Esophagus muscularis mucosa (tissue), 4 donors: Measurements from ENCODE around the gene AP1M1. TPM values are rescaled to one million over a fixed set of nuclear protein-coding genes. Genes with fewer than 3 reads are reported as not detected.

Experiments used
- DNase-seq: peaks from one replicate; pipeline ENCODE4 v3.0.0-alpha.2; 2017; ENCODE audit errors: extremely low spot score
- H3K27ac ChIP-seq, 4 donors: fragments of 200-600 bp; sonication (generic); replicated peaks in 1 of 4; 1 replicate in 3 of 4; 2 replicates in 1 of 4; pipeline ENCODE4 v1.5.1; 2016 to 2019; ENCODE audit warnings: mild to moderate bottlenecking in 1 of 4
- H3K27me3 ChIP-seq, 4 donors: fragments of 200-600 bp; sonication (generic); one replicate each; pipeline versions ENCODE4 v1.5.1 to v1.6.0; 2016 to 2019
- H3K36me3 ChIP-seq, 4 donors: fragments of 200-600 bp; sonication (generic); one replicate each; pipeline ENCODE4 v1.5.1; 2016 to 2019
- H3K4me1 ChIP-seq, 4 donors: fragments of 200-600 bp; sonication (generic); one replicate each; pipeline ENCODE4 v1.5.1; 2016 to 2019
- H3K4me3 ChIP-seq, 4 donors: fragments of 200-600 bp; sonication (generic); 1 replicate in 2 of 4; 2 replicates in 2 of 4; pipeline ENCODE4 v1.5.1; 2016 to 2019; ENCODE audit warnings: mild to moderate bottlenecking in 4 of 4, moderate library complexity in 1 of 4
- H3K9me3 ChIP-seq, 4 donors: fragments of 200-600 bp; sonication (generic); 1 replicate in 3 of 4; 2 replicates in 1 of 4; pipeline ENCODE4 v1.5.1; 2016 to 2019
- EP300 ChIP-seq: sonication (generic); formaldehyde crosslinking; IDR thresholded peaks from one replicate; pipeline ENCODE4 v1.6.1; 2017; ENCODE audit warnings: antibody characterized with exemption
- POLR2A ChIP-seq: fragments of 450-650 bp; IDR thresholded peaks from one replicate; pipeline ENCODE4 v1.6.1; 2017; ENCODE audit warnings: antibody characterized with exemption, moderate library complexity, mild to moderate bottlenecking, low read depth
- POLR2AphosphoS5 ChIP-seq, 2 donors: sonication (generic); formaldehyde crosslinking; IDR thresholded peaks; one replicate each; pipeline ENCODE4 v1.6.1; 2017; ENCODE audit warnings: antibody characterized with exemption in 2 of 2
- WGBS: methylation state at CpG from one replicate; pipeline ENCODE4 v1.1.5; 2018; 5-methylcytosine and 5-hydroxymethylcytosine counted together
- intact Hi-C: fragments of 100-400 bp; cut with DNase I; formaldehyde crosslinking; loops from one replicate; pipeline ENCODE4 v1.15.1; 2023
- small RNA-seq, 3 donors: library from RNA; depleted of rRNA; stranded (forward); fragments of <200 nt; gene quantifications; one replicate each; pipeline ENCODE3, GENCODE V24; 2016
- total RNA-seq, 4 donors: library from RNA; depleted of rRNA; stranded (reverse); fragments of >200 nt; gene quantifications; one replicate each; pipeline versions ENCODE4 v1.1.0 to v1.2.1, GENCODE V29; 2016
- TF ChIP-seq, protein P1 (sequence below), 3 experiments: fragments of 200-600 bp in 2 of 3; fragments of 450-650 bp in 1 of 3; sonication (generic) in 2 of 3; IDR thresholded peaks; one replicate each; pipeline ENCODE4 v1.5.1; 2017 to 2019; ENCODE audit warnings: antibody characterized with exemption in 3 of 3, mild to moderate bottlenecking in 2 of 3, moderate library complexity in 1 of 3

The AP1M1 gene
- total RNA-seq, 4 donors from 2014 or later = 63.1 to 115 (median 98.6) TPM

DNA sequence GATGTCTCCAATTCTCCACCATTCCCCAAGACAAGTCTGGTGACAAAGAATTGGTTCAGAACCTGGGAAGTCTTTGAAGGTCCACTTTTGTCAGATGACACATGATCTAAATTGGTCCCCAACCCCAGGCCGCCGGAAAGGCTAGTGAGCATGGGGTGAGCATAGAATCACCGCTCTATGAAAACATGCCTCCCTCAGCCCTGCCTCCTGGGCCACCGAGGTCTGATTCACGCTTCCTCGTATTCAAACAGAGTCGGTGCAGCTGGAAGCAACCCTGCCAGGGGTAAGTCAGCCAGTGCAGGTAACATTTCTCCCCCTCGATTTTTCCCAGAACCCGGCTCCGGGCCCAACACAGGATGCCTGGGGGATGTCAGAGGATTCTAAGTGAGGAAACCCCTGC lies 93.0 kb downstream of the AP1M1 start:
- Histone ChIP-seq H3K36me3 (no peaks in the 10 kb centered on the region), H3K9me3 (no peaks in the 10 kb centered on the region), H3K4me3 (no peak overlapping the region), H3K27ac (peak overlapping the region; percentile 65 to 93 (median 88)), H3K27me3 (no peaks in the 10 kb centered on the region), H3K4me1 (peaks cover 52 to 64% (median 58%) of the 10 kb centered on the region in 4 donors)
- 86% methylated on average over 5 of the region's 10 CpGs for WGBS
- TF ChIP-seq POLR2A (no peak), POLR2AphosphoS5 (IDR thresholded peaks at IDR 0.05) (peak; percentile 44 to 69), EP300 (no peak)
- TF ChIP-seq, protein P1, sequence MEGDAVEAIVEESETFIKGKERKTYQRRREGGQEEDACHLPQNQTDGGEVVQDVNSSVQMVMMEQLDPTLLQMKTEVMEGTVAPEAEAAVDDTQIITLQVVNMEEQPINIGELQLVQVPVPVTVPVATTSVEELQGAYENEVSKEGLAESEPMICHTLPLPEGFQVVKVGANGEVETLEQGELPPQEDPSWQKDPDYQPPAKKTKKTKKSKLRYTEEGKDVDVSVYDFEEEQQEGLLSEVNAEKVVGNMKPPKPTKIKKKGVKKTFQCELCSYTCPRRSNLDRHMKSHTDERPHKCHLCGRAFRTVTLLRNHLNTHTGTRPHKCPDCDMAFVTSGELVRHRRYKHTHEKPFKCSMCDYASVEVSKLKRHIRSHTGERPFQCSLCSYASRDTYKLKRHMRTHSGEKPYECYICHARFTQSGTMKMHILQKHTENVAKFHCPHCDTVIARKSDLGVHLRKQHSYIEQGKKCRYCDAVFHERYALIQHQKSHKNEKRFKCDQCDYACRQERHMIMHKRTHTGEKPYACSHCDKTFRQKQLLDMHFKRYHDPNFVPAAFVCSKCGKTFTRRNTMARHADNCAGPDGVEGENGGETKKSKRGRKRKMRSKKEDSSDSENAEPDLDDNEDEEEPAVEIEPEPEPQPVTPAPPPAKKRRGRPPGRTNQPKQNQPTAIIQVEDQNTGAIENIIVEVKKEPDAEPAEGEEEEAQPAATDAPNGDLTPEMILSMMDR (IDR thresholded peaks at IDR 0.05) = no peak
- intact Hi-C loops = no loop called here
- no peak for DNase-seq

DNA sequence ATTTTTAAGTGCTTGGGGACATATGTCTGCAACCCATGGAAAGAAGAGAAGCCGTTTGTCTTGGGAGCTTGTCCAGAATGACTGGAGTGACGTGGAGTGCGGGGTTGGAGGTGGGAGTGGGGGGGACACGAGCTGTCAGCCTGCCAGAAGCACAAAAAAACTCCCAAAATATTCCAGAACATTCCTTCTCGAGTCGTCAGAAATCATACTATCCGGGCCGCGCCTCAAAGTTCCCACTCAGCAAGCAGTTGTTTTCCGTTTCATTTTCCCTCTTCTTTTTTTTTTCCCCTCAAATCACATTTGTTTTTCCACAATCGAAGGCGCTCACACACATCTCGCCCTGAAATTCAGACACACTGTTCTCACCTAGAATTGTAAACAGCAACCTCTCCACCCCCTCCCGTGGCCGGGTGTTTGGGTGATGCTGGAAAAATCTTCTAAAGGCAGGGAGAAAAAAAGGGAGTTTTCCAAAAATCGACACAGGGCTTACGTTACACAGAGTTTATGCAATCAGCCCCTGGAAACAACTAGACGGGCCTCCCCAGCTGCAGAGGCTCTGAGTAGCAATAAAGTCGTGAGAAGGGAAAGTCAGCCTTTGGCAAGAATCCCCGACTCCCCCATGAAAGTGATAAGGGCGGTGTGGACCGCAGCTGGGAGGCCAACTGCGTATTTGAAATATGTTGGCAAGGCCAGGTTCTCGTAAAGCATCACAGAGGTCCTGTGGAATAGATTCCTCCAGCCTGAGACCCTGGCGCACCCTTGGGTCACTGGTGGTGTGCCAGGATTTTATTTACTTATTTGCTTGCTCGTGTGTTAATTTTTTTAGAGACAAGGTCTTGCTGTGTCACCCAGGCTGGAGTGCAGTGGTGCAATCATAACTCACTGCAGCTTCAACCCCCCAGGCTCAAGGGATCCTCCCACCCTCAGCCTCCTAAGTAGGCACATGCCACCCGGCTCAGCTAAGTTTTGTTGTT lies 95.7 kb downstream of the AP1M1 start:
- H3K27me3 ChIP-seq = no peaks in the 10 kb centered on the region
- no peaks in the 10 kb centered on the region for H3K36me3 ChIP-seq
- peak overlapping the region; percentile 26 to 48 (median 40) for H3K4me3 ChIP-seq
- peak overlapping the region; percentile 84 to 93 (median 92) for H3K27ac ChIP-seq
- peak; percentile 8 for TF ChIP-seq EP300
- no peak for TF ChIP-seq POLR2A
- TF ChIP-seq POLR2AphosphoS5 (IDR thresholded peaks at IDR 0.05) = peak; percentile 71 to 75
- TF ChIP-seq, protein P1 (IDR thresholded peaks at IDR 0.05) = peak in 1 of 3 experiments; percentile 14
- DNase-seq = peak; percentile 96
- 14% methylated on average over 27 of the region's 27 CpGs for WGBS
- peaks cover 27 to 40% (median 37%) of the 10 kb centered on the region in 4 donors for H3K4me1 ChIP-seq
- H3K9me3 ChIP-seq = no peaks in the 10 kb centered on the region
- intact Hi-C loops = no loop called here

DNA sequence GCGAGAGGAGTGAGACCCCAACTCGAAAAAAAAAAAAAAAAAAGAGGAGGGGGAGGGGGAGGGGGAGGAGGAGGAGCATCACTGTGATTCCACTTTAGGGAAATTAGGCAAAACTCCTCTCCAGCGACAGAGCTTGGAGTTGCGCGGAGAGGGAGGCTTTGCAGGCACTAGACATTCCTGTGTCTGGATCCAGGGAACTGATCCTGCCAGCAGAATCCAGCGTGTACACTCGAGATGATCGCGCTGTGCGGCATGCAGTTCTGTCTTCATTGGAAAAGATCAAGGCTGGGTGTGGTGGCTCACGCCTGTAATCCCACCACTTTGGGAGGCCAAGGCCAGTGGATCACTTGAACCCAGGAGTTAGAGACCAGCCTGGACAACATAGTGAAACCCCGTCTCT lies 97.3 kb downstream of the AP1M1 start:
- 66% methylated on average over 12 of the region's 12 CpGs for WGBS
- H3K36me3 ChIP-seq = no peaks in the 10 kb centered on the region
- no peaks in the 10 kb centered on the region for H3K27me3 ChIP-seq
- H3K4me1 ChIP-seq = peaks cover 25 to 40% (median 36%) of the 10 kb centered on the region in 4 donors
- no peak for DNase-seq
- peak overlapping the region in 2 of 4 donors; percentile 22 to 93 for H3K27ac ChIP-seq
- no peaks in the 10 kb centered on the region for H3K9me3 ChIP-seq
- no peak overlapping the region for H3K4me3 ChIP-seq
- intact Hi-C loops = no loop called here
- TF ChIP-seq POLR2A = no peak
- TF ChIP-seq, protein P1 (IDR thresholded peaks at IDR 0.05) = no peak
- TF ChIP-seq EP300 = no peak
- no peak for TF ChIP-seq POLR2AphosphoS5 (IDR thresholded peaks at IDR 0.05)

Small RNA genes within 50 kb of the gene (small RNA-seq; reads per million reads assigned to genes)
- 0 reads per million in 3 donors for gene RF00017

Other genes starting within 250 kb of the AP1M1 start
- not detected for gene OR10H4, start 248.9 kb upstream of the AP1M1 start, total RNA-seq
- gene TPM4, start 121.4 kb upstream of the AP1M1 start, total RNA-seq = 100 to 1,000 TPM; 378 to 445 (median 414) TPM
- gene RAB8A, start 86.0 kb upstream of the AP1M1 start, total RNA-seq = 10 to 100 TPM; 37.9 to 56.4 (median 42.9) TPM
- gene HSH2D, start 54.2 kb upstream of the AP1M1 start, total RNA-seq = under 1 TPM in 3 of 4 donors, not detected in 1; 0.52 to 0.83 (median 0.75) TPM
- not detected for gene CIB3, start 24.4 kb upstream of the AP1M1 start, total RNA-seq
- 100 to 1,000 TPM in 3 of 4 donors, 10 to 100 TPM in 1; 83.5 to 104 (median 103) TPM for gene FAM32A, start 12.5 kb upstream of the AP1M1 start, total RNA-seq
- 10 to 100 TPM; 64.9 to 74.1 (median 68.5) TPM for gene KLF2, start 126.9 kb downstream of the AP1M1 start, total RNA-seq